GM23338 (cell line): ENCODE measurements around the gene NGF. TPM values are rescaled to one million over a fixed set of nuclear protein-coding genes. Genes with fewer than 3 reads are reported as not detected.

ENCODE experiments used
- ATAC-seq: fragments of 200-7000 bp; cut with Tn5 transposase; 3 replicates; pipeline ENCODE4 v1.9.1; 2020
- DNase-seq: peaks from one replicate; pipeline ENCODE4 v3.0.0-alpha.2; 2015; ENCODE audit warnings: low spot score
- H2AFZ ChIP-seq: fragments of 200-600 bp; sonication (generic); 2 replicates; pipeline ENCODE4 v1.8.0; 2016; ENCODE audit warnings: antibody characterized with exemption, mild to moderate bottlenecking, moderate library complexity
- H3F3A ChIP-seq: fragments of 200-600 bp; sonication (generic); replicated peaks from 2 replicates; pipeline ENCODE4 v1.8.0; 2017; ENCODE audit warnings: antibody characterized with exemption, mixed run types, low read depth
- H3K27ac ChIP-seq: fragments of 200-600 bp; sonication (generic); 2 replicates; pipeline ENCODE4 v1.6.1; 2016; ENCODE audit warnings: low read depth
- H3K27me3 ChIP-seq: fragments of 200-600 bp; sonication (generic); 2 replicates; pipeline ENCODE4 v1.8.0; 2016; ENCODE audit warnings: mild to moderate bottlenecking, mixed run types, moderate library complexity; ENCODE audit not compliant: insufficient read depth
- H3K36me3 ChIP-seq: fragments of 200-600 bp; sonication (generic); 2 replicates; pipeline ENCODE4 v1.8.0; 2016; ENCODE audit warnings: mild to moderate bottlenecking; ENCODE audit not compliant: insufficient read depth
- H3K4me1 ChIP-seq: fragments of 200-600 bp; sonication (generic); 2 replicates; pipeline ENCODE4 v1.8.0; 2016; ENCODE audit warnings: mild to moderate bottlenecking, moderate library complexity; ENCODE audit not compliant: insufficient read depth
- H3K4me2 ChIP-seq: fragments of 200-600 bp; sonication (generic); 2 replicates; pipeline ENCODE4 v1.7.1; 2017; ENCODE audit warnings: mixed run types
- H3K4me3 ChIP-seq: fragments of 200-600 bp; sonication (generic); 2 replicates; pipeline ENCODE4 v1.6.1; 2016; ENCODE audit warnings: mixed run types
- H3K79me2 ChIP-seq: fragments of 200-600 bp; sonication (generic); replicated peaks from 2 replicates; pipeline ENCODE4 v1.8.0; 2017; ENCODE audit warnings: mild to moderate bottlenecking; ENCODE audit not compliant: insufficient read depth
- H3K9me2 ChIP-seq: fragments of 200-600 bp; sonication (generic); 2 replicates; pipeline ENCODE4 v1.8.0; 2017; ENCODE audit not compliant: insufficient read depth
- H4K20me1 ChIP-seq: fragments of 200-600 bp; sonication (generic); replicated peaks from 2 replicates; pipeline ENCODE4 v1.8.0; 2017; ENCODE audit warnings: mild to moderate bottlenecking; ENCODE audit not compliant: insufficient read depth
- H3K27ac Mint-ChIP-seq: 2 replicates; pipeline ENCODE4 v1.8.0; 2020; ENCODE audit warnings: inconsistent platforms, mild to moderate bottlenecking, moderate library complexity, mixed read lengths
- H3K27me3 Mint-ChIP-seq: 3 replicates; pipeline ENCODE4 v1.8.0; 2022; ENCODE audit warnings: low read depth, mild to moderate bottlenecking, moderate library complexity, mixed read lengths, inconsistent platforms; ENCODE audit not compliant: insufficient read depth, poor library complexity
- H3K36me3 Mint-ChIP-seq: 3 replicates; pipeline ENCODE4 v1.8.0; 2021; ENCODE audit warnings: low read depth, mild to moderate bottlenecking, inconsistent platforms, moderate library complexity, mixed read lengths
- H3K4me1 Mint-ChIP-seq: 3 replicates; pipeline ENCODE4 v1.8.0; 2020; ENCODE audit warnings: mild to moderate bottlenecking, inconsistent platforms, mixed read lengths
- H3K4me3 Mint-ChIP-seq: 3 replicates; pipeline ENCODE4 v1.8.0; 2021; ENCODE audit warnings: moderate library complexity, mild to moderate bottlenecking, inconsistent platforms, mixed read lengths
- H3K9me3 Mint-ChIP-seq: 3 replicates; pipeline ENCODE4 v1.8.0; 2020; ENCODE audit warnings: moderate library complexity, mild to moderate bottlenecking, inconsistent platforms, mixed read lengths
- CREB1 ChIP-seq: fragments of 250-450 bp; sonication (Bioruptor Pico); IDR thresholded peaks from 2 replicates; pipeline ENCODE4 v1.5.0; 2020; ENCODE audit warnings: low read depth, mild to moderate bottlenecking, moderate library complexity
- CTCF ChIP-seq, 2 experiments: fragments of 200-600 bp in 1 of 2; sonication (generic) in 1 of 2; conservative IDR thresholded peaks; 2 replicates each; pipeline versions ENCODE4 v1.5.1 to v1.6.1; 2016 to 2017; ENCODE audit warnings: antibody characterized with exemption in 2 of 2, low read depth in 2 of 2, mild to moderate bottlenecking in 2 of 2, moderate library complexity in 1 of 2
- ETS1 ChIP-seq: IDR thresholded peaks from 2 replicates; pipeline ENCODE4 v1.6.1; 2016; ENCODE audit warnings: antibody characterized with exemption
- JUNB ChIP-seq: IDR thresholded peaks from one replicate; pipeline ENCODE4 v1.6.1; 2016; ENCODE audit warnings: antibody characterized with exemption; ENCODE audit not compliant: unreplicated experiment
- REST ChIP-seq: IDR thresholded peaks from one replicate; pipeline ENCODE4 v1.6.1; 2018; ENCODE audit warnings: antibody characterized with exemption; ENCODE audit not compliant: unreplicated experiment
- STAT1 ChIP-seq: IDR thresholded peaks from one replicate; pipeline ENCODE4 v1.6.1; 2016; ENCODE audit warnings: antibody characterized with exemption; ENCODE audit not compliant: unreplicated experiment
- ZNF114 ChIP-seq: fragments of 250-450 bp; sonication (Bioruptor Pico); IDR thresholded peaks from 2 replicates; pipeline ENCODE4 v1.5.0; 2020; ENCODE audit warnings: mild to moderate bottlenecking, moderate library complexity
- polyA plus RNA-seq: library from polyadenylated mRNA; unstranded; fragments of >200 nt; fragmentation: Nextera tagmentation; extraction: Ambion mirVana; gene quantifications from 2 replicates; pipeline ENCODE4 v1.2.1, GENCODE V29; 2016
- total RNA-seq: library from RNA; depleted of rRNA; stranded (reverse); fragments of >200 nt; shearing (Covaris generic); gene quantifications from 2 replicates; pipeline ENCODE4 v1.2.3, GENCODE V29; 2014

The NGF gene
- total and polyA plus RNA-seq, 2 experiments from 2014 or later, result 0.28 to 0.92 TPM

- H3K4me1 Mint-ChIP-seq, result no peaks in the 10 kb centered on the region; the same call in 2 of the 3 replicates
- Histone ChIP-seq H4K20me1 (no peaks in the 10 kb centered on the region), H3K4me2 (no peak overlapping the region), H3K4me1 (no peaks in the 10 kb centered on the region), H3K27ac (no peak overlapping the region), H3K79me2 (no peaks in the 10 kb centered on the region), H2AFZ (no peak overlapping the region), H3K27me3 (no peaks in the 10 kb centered on the region), H3K9me2 (0 out of 2 replicates have a peak, but pooled peaks cover 5% of the 10 kb centered on the region), H3K36me3 (no peaks in the 10 kb centered on the region), H3F3A (no peaks in the 10 kb centered on the region), H3K4me3 (no peak overlapping the region)
- 0 out of 3 replicates have a peak, but pooled peaks cover 3% of the 10 kb centered on the region for H3K36me3 Mint-ChIP-seq
- TF ChIP-seq CTCF (conservative IDR thresholded peaks at IDR 0.05; ENCODE audit: low read depth in 2 of 2) (no peak), CREB1 (CRISPR knock-in tag) (no peak), ZNF114 (no peak), REST (no peak)
- peaks cover 4% of the 10 kb centered on the region for H3K27me3 Mint-ChIP-seq
- ATAC-seq (no peak), DNase-seq (no peak)
- no peak overlapping the region for H3K27ac Mint-ChIP-seq
- H3K9me3 Mint-ChIP-seq, result peaks cover 19% of the 10 kb centered on the region
- H3K4me3 Mint-ChIP-seq, result no peak overlapping the region
Observed at GRCh38 chr1:115280064-115280463, 58.0 kb downstream of the NGF start.

GRCh38 chr1:115278211-115278610, 59.8 kb downstream of the NGF start:
- Histone ChIP-seq H3K36me3 (no peaks in the 10 kb centered on the region), H3K79me2 (no peaks in the 10 kb centered on the region), H3K9me2 (0 out of 2 replicates have a peak, but pooled peaks cover 5% of the 10 kb centered on the region), H3F3A (no peaks in the 10 kb centered on the region), H3K4me1 (no peaks in the 10 kb centered on the region), H3K27me3 (no peaks in the 10 kb centered on the region), H2AFZ (no peak overlapping the region), H3K4me3 (no peak overlapping the region), H4K20me1 (no peaks in the 10 kb centered on the region), H3K27ac (no peak overlapping the region), H3K4me2 (no peak overlapping the region)
- H3K4me3 Mint-ChIP-seq, result no peak overlapping the region
- H3K4me1 Mint-ChIP-seq, result no peaks in the 10 kb centered on the region; the same call in 2 of the 3 replicates
- 0 out of 3 replicates have a peak, but pooled peaks cover 3% of the 10 kb centered on the region for H3K36me3 Mint-ChIP-seq
- no peak overlapping the region for H3K27ac Mint-ChIP-seq
- peaks cover 19% of the 10 kb centered on the region for H3K9me3 Mint-ChIP-seq
- no peak for DNase-seq
- TF ChIP-seq JUNB (no peak), ZNF114 (no peak), STAT1 (no peak), ETS1 (no peak)
- no peak for ATAC-seq
- no peaks in the 10 kb centered on the region for H3K27me3 Mint-ChIP-seq
